Measurements from ENCODE around the gene OPN3.

GRCh38 chr1:241582921-241583321 is 57.2 kb downstream of the OPN3 start:
- TF ChIP-seq BHLHE40 (IDR thresholded peaks at IDR 0.05; ENCODE audit: borderline replicate concordance) (no peak), SP1 (IDR thresholded peaks at IDR 0.05) (no peak), FOXA1 (IDR thresholded peaks at IDR 0.05) (no peak), NFRKB (IDR thresholded peaks at IDR 0.05) (no peak), ELF4 (IDR thresholded peaks at IDR 0.05) (no peak), SUZ12 (IDR thresholded peaks at IDR 0.05) (no peak)

Measured in HEK293T (cell line).